OCI-LY1 (cell line): ENCODE data around the gene CMBL.

ENCODE experiments used
- CTCF ChIP-seq: fragments of 200-600 bp; sonication (generic), shearing (Covaris generic); IDR thresholded peaks from 2 replicates; pipeline ENCODE4 v1.5.1; 2017; ENCODE audit warnings: mild to moderate bottlenecking, antibody characterized with exemption, low read length, moderate library complexity, mixed read lengths
- EZH2 ChIP-seq: fragments of 200-600 bp; sonication (generic), shearing (Covaris generic); IDR thresholded peaks from 2 replicates; pipeline ENCODE4 v1.8.0; 2017; ENCODE audit warnings: borderline replicate concordance, mixed run types, mild to moderate bottlenecking, antibody characterized with exemption, low read length, moderate library complexity, mixed read lengths

GRCh38 chr5:10272053-10272874 is 35.4 kb downstream of the CMBL start:
- TF ChIP-seq EZH2, result no peak
- TF ChIP-seq CTCF, result no peak
